Ishikawa (cell line): ENCODE results near the gene PPM1E.

Experiments used
- EP300 ChIP-seq: IDR thresholded peaks from 2 replicates; pipeline ENCODE4 v1.6.1; 2012; ENCODE audit warnings: borderline replicate concordance
- NFIC ChIP-seq: IDR thresholded peaks from 2 replicates; pipeline ENCODE4 v1.6.1; 2012
- REST ChIP-seq: IDR thresholded peaks from 2 replicates; pipeline ENCODE4 v1.6.1; 2012; ENCODE audit warnings: low read depth, mild to moderate bottlenecking
- YY1 ChIP-seq: IDR thresholded peaks from 2 replicates; pipeline ENCODE4 v1.6.1; 2012; ENCODE audit warnings: low read depth

GRCh38 chr17:59011975-59012374, 256.3 kb downstream of the PPM1E start:
- TF ChIP-seq YY1 (no peak), NFIC (no peak), EP300 (no peak), REST (no peak)
